ENCODE measurements around the gene SMG6.

GRCh38 chr17:2053380-2054261, 250.0 kb downstream of the SMG6 start:
- TF ChIP-seq EZH2 (IDR thresholded peaks at IDR 0.05; ENCODE audit: borderline replicate concordance, low read length) = no peak
- peak; percentile 77 for TF ChIP-seq CTCF (IDR thresholded peaks at IDR 0.05; ENCODE audit: low read length)

All from OCI-LY1 (cell line).